H54 (cell line): ENCODE measurements around the gene RAB24.

Experiments
- DNase-seq: peaks from one replicate; pipeline ENCODE4 v3.0.0; 2011; ENCODE audit warnings: low spot score, mixed read lengths; ENCODE audit not compliant: insufficient read length
- FAIRE-seq: peaks from 3 replicates; lab custom pipeline; 2011; peaks lifted over from hg19 to GRCh38; lab: Jason Lieb, UNC
- POLR2A ChIP-seq: IDR thresholded peaks from 2 replicates; pipeline ENCODE4 v1.6.1; 2011; ENCODE audit warnings: low read depth, mild to moderate bottlenecking, low read length

Gene RAB24

DNA sequence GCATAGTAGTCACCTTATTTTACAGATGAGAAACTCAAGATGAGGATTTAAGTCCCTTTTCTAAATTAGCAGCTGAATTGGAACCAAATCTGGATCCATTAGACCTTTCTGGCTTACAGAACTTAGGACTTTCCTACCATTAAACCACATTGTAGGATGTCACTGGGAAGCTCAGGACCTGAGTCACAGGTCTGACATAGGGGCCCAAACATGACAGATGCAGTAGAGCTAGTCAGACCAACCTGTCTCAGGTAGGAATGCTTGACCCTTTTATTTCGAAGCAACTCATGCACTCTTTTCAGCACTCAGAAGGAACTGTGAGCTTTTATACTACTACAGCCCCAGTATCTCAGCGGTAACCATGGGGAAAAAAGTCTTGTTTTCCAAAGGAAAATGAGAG, 2.6 kb downstream of the RAB24 start:
- no peak for DNase-seq
- no peak for TF ChIP-seq POLR2A
- no peak for FAIRE-seq

DNA sequence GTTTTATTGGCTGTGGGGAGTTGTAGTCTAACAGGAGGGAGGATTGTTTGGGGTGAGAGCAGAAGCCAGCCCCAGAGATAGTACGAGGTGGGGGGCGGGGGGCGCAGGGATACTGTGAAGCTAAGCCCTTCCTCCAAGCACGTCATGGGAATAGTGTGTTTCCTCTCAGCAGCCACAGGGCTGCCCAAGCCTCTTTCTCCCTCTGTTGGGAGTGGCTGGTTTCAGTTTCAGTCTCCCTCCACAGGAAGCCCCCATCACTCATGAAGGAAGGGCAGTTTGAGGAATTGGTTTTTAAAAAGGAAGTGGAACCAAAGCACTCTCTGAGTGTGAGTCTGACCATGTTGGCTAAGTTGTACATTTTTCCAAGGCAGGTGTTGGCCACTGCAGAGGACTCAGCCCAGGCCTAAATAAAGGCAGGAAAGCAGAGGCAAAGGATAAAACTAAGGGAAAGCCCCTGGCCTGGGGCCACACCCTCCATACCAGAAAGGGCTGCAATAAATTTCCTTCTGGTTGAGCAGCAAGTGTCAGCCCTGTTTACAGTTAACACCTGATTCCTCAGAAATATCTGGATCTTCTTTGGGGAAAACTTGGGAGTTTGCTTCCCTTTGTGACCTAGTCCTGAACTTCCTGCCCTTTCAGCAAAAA, 3.2 kb downstream of the RAB24 start:
- no peak for FAIRE-seq
- DNase-seq, result no peak
- no peak for TF ChIP-seq POLR2A

DNA sequence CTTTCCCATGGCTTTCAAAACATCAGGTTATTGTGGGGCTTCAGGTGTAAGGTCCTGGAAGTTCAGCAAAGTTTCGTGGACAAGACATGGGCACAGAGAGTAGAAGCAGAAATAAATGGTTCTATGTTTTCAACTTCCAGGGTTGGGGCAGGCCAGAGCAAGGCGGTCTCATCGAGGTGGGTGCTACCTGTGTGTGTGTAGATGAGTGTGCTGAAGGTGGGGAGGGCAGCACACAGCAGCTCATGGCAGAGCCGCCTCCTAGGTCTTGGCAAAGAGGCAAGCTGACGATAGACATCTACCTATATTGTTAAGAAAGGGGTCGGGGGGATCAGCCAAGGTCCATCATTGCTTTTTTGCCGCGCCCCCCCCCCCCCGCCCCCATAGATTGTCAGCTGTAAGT, 3.8 kb downstream of the RAB24 start:
- TF ChIP-seq POLR2A, result no peak
- no peak for FAIRE-seq
- no peak for DNase-seq

DNA sequence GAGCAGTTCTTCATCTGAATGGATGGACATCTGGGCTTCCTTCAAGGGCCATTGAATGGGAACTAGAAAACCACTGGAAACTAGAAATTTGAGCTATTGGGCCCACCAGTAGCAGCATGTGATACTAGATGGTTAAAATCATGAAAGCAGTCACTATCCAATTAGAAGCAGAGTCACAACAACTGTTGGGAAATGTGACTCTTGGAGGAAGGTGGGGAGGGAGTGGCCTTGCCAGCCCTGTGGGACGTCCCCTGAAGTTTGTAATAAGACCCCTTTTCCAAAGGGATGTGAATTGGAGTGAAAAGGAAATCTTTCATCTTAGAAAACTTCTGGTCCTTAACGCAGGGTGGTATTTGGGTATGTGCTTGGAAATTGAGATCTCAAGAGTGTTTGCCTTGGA, 5.6 kb downstream of the RAB24 start:
- TF ChIP-seq POLR2A, result no peak
- no peak for FAIRE-seq

DNA sequence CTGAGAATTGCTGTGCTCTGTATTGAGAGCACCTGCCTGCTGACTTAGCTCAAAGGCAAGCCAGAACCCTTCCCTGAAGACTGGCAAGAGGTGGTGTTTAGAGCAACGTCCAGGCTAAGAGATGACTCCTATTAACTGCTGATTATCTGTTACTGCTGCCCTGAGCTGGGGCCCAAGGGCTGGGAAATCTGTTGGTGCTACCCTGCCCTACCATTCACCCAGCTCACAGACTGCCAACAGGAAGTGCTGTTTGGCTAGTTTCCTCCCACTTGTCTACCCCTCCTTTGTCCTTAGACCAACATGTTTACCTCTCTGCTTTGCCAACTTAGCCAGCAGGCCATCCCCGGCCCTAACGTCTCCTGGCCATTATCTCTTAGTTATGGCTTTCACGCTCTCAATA, 6.9 kb downstream of the RAB24 start:
- no peak for DNase-seq
- no peak for TF ChIP-seq POLR2A
- FAIRE-seq, result no peak

More for the DNA sequence above, 5.6 kb downstream of the RAB24 start:
- no peak for DNase-seq

DNA sequence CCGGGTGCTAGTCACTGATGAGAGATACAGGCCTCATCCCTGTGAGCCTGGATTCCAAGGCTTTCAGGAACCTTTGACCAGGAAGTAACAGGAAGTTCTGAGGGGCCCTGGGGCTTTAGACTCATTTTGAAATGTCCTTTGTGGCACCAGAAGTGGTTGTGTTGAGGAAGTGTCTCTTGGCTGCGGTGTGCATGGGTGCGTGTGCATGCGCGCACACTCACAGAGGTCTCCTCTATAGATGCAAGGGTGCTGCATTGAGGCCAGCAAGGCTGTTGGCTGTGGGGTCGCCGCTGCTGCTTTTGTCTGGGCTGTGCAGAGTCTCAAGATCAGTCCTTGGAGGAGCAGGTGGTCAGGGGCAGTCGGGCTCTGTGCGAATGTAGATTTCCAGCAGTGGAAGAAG, 7.6 kb downstream of the RAB24 start:
- TF ChIP-seq POLR2A, result no peak
- DNase-seq (no peak), FAIRE-seq (no peak)

DNA sequence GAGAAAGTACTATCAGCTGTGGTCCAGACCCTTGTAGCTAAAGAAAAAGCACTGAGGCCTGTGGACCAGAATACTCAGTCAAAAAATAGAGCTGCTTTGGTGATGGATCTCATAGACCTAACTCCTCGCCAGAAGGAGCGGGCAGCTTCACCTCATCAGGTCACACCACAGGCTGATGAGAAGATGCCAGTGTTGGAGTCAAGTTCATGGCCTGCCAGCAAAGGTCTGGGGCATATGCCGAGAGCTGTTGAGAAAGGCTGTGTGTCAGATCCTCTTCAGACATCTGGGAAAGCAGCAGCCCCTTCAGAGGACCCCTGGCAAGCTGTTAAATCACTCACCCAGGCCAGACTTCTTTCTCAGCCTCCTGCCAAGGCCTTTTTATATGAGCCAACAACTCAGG, 8.9 kb downstream of the RAB24 start:
- TF ChIP-seq POLR2A, result no peak
- no peak for FAIRE-seq
- DNase-seq, result no peak

DNA sequence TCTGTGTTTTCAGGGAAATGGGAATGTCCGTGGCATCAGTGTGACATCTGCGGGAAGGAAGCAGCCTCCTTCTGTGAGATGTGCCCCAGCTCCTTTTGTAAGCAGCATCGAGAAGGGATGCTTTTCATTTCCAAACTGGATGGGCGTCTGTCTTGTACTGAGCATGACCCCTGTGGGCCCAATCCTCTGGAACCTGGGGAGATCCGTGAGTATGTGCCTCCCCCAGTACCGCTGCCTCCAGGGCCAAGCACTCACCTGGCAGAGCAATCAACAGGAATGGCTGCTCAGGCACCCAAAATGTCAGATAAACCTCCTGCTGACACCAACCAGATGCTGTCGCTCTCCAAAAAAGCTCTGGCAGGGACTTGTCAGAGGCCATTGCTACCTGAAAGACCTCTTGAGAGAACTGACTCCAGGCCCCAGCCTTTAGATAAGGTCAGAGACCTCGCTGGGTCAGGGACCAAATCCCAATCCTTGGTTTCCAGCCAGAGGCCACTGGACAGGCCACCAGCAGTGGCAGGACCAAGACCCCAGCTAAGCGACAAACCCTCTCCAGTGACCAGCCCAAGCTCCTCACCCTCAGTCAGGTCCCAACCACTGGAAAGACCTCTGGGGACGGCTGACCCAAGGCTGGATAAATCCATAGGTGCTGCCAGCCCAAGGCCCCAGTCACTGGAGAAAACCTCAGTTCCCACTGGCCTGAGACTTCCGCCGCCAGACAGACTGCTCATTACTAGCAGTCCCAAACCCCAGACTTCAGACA, 9.5 kb downstream of the RAB24 start:
- FAIRE-seq (no peak), DNase-seq (no peak)
- TF ChIP-seq POLR2A, result no peak

DNA sequence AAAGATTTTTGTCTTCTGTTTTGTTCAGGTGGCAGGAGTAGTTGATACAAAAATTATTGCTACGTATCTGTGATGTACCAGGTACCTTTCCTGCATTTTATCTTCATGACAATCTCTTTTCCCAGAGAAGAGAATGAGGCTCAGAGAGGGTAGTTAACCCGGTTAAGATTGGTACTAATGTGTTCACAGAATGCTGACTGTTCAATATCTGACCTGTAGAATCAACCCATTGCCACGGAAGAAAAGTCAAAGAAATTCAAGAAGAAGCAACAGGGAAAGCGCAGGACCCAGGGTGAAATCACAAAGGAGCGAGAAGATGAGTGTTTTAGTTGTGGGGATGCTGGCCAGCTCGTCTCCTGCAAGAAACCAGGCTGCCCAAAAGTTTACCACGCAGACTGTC, 11.8 kb downstream of the RAB24 start:
- no peak for TF ChIP-seq POLR2A
- DNase-seq, result no peak
- no peak for FAIRE-seq

DNA sequence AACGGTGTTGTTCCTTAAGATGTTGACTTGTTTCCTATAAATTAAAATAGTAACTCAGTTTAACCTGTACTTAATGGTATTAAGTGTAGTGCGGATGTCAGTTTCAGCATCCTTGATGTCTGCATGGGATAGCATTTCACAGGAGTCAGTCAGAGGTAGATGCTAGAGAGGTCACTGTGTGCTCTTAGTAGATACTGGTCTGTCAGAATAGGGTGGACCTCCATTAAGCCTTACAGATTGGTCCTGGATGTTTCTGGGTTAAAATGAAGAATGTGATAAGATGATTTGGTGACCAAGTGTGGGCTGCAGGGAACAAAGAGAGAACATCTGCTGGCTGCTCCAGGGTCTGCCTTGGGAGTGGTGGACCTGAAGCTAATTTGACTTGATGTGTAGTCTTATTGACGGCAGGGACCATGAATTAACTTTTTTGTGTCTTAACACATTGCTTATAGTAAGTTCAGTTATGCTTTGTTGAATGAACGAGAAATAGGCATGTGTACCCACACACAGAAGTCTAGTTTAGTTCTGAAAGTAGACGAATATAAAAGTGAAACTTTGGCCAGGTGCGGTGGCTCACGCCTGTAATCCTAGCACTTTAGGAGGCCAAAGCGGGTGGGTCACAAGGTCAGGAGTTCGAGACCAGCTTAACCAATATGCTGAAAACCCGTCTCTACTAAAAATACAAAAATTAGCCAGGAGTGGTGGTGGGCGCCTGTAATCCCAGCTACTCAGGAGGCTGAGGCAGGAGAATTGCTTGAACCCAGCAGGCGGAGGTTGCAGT, 12.5 kb downstream of the RAB24 start:
- DNase-seq (no peak), FAIRE-seq (no peak)
- TF ChIP-seq POLR2A, result no peak

DNA sequence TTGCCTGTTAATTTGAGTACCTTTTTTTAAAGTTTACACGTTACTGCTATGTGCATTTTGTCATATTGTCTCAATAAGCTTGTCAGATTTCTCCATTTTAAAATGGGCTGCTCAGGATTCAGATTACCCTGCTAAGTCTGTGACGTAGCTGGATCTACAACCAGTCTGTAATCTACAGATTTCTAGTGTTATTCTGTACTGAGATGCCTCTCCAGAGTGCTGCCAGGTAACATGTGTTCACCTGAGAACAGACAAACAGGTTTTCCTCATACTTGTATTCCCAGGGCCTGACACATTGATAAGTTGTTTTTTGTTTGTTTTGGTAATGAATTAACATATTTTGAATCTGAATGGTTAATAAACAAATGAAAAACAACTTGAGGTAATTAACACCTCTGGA, 15.3 kb downstream of the RAB24 start:
- no peak for FAIRE-seq
- no peak for DNase-seq
- no peak for TF ChIP-seq POLR2A

DNA sequence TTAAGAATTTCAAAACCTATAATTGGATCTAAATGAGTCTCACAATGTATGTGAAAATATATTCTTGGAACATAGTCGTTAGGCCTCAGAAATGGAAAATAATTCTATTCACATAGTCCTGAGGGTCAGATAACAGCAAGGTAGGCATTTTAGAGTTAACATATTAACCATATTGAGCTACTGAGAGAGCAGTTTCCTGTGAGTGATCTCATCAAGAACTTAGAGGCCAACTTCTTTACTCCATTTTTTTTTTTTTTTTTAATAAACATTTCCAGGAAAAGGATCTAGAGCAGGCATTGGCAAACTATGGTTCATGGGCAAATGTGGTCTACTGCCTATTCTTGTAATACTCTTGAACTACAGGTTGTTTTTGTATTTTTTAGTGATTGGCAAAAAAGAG, 26.6 kb downstream of the RAB24 start:
- DNase-seq (no peak), FAIRE-seq (no peak)

DNA sequence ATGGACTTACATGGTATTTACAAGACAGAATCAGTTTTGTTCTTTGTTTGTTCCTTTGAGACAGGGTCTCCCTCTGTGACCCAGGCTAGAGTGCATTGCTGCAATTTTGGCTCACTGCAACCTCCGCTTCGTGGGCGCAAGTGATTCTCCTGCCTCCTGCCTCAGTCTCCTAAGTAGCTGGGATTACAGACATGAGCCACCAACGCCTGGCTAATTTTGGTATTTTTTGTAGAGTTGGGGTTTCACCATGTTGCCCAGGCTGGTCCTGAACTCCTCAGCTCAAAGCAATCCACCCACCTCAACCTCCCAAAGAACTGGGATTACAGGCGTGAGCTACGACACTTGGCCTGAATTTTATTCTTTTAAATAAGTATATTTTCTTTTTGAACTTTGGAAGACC, 27.6 kb downstream of the RAB24 start:
- FAIRE-seq (no peak), DNase-seq (no peak)
- no peak for TF ChIP-seq POLR2A

More for the DNA sequence above, 26.6 kb downstream of the RAB24 start:
- no peak for TF ChIP-seq POLR2A

DNA sequence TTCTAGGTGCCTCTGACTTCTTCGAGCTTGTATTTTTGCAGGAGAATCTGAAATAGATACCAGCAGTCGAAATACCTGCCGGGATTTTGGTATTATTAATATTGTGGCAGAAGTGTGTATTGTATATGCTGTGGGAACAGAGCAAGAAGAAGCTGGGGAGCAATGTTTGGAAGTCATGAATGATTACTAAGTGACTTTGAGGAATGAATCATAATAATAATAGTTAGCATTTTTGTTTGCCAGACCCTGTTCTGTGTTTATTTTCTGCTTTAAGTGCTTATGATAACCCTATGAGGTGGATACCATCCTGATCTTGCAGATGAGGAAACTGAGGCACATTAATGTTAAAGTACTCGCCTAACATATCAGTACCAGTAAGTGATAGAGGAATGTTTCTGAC, 32.4 kb downstream of the RAB24 start:
- FAIRE-seq (no peak), DNase-seq (no peak)
- no peak for TF ChIP-seq POLR2A
